NCI-H2227 treated with DMSO at 0.1 percent for 48 hours (cell line): ENCODE results near the gene LNPK.
"Not testable (repeated sequence)": the region's sequence is repeated elsewhere in the genome, so short reads cannot be mapped to it uniquely, and the experiment has no call there.

Source experiments
- DNase-seq: peaks from one replicate; lab custom pipeline; 2025; lab: John Stamatoyannopoulos, UW

LNPK gene

DNA sequence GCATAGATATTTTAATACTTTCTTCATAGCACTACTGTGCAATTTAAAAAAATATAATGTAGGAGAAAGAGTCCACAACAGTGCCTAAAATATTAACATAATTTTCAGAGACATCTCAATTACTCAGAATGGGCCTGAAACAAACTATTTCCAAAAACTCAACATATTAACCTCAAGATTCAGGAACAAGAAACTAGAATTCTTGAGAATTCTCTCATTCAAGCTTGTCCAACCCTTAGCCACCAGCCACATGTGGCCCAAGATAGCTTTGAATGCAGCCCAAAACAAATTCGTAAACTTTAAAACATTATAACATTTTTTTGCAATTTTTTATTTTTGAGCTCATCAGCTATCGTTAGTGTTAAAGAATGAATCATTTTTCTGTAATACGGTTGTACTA, 35.2 kb downstream of the LNPK start:
- no peak for DNase-seq

DNA sequence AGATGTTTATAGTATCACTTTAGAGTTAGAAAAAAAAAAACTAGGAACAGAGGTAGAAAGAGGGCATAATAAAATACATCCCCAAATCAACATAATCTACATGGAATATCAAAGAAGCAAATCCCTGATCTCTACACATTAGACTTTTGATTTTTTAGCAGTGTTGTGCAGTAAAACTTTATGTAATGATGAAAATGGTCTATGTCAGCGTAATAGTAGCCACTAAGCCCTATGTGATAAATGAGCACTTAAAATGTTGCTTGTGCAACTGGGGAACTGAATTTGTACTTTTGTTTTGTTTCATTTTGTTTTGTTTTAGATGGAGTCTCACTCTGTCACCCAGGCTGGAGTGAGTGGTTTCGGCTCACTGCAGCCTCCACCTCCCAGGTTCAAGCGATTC, 36.3 kb downstream of the LNPK start:
- no peak for DNase-seq

DNA sequence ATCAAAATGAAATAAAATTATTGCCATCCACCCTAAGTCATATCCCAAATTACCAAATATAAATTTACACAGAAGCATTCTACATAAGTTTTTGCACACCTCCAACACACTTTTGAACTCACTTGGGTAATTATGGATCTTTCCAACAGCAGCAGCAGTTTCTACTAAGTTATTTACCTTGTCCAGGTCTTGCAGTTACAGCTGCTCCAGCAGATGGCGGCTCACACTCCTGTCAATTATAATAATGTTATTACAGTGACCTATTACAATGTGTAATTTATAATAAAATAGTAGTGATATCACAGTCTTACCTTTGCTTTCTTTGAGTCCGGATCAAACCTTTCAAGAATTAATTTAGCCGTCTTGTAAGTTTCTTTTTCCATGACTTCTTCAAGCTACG, 37.9 kb downstream of the LNPK start:
- peak; percentile 3 for DNase-seq

DNA sequence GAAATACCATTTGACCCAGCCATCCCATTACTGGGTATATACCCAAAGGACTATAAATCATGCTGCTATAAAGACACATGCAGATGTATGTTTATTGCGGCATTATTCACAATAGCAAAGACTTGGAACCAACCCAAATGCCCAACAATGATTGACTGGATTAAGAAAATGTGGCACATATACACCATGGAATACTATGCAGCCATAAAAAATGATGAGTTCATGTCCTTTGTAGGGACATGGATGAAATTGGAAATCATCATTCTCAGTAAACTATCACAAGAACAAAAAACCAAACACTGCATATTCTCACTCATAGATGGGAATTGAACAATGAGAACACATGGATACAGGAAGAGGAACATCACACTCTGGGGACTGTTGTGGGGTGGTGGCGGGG, 38.9 kb downstream of the LNPK start:
- not testable (repeated sequence) for DNase-seq

DNA sequence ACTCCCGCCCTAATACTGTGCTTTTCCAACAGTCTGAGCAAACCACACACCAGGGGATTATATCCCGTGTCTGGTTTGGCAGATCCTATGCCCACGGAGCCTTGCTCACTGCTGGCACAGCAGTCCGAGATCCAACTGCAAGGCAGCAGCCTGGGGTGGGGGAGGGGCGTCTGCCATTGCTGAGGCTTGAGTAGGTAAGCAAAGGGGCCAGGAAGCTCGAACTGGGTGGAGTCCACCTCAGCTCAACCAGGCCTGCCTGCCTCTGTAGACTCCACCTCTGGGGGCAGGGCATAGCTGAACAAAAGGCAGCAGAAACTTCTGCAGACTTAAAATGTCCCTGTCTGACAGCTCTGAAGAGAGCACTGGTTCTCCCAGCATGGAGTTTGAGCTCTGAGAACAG, 44.2 kb downstream of the LNPK start:
- no peak for DNase-seq

DNA sequence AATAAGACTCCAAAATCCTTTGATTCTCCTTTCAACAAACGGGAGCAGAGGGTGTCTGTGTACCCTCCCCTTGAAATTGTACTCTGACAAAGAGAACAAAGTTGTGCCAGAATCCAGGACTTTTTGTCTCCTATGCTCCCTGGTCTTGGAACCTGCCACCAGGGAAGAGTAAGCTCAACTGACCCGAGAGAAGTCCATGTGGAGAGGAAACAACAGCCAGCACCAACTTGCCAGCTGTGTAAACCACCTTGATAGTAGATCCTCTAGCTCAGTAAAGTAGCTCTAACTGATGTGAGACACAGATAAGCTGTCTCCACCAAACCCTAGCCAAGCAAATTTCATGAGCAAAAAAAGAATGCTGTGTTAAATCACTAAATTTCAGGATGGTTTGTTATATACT, 46.9 kb downstream of the LNPK start:
- DNase-seq = no peak

DNA sequence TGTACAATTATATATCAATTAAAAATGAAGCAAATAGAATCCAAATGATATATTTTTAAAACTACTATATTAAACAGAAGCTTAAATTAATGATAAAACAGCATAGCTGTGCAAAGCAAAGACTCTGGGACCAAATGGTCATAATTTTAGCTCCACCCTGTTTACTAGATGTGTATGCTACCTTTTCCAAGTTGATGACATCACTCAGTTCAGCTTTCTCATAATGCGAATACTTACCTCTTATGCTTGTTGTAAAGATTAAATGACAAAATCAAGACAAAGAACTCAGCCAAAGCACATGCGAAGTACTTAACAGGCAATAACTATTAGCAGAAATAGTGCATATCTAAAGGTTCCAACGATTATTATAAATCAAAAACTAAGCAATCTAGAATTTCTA, 51.6 kb downstream of the LNPK start:
- no peak for DNase-seq

DNA sequence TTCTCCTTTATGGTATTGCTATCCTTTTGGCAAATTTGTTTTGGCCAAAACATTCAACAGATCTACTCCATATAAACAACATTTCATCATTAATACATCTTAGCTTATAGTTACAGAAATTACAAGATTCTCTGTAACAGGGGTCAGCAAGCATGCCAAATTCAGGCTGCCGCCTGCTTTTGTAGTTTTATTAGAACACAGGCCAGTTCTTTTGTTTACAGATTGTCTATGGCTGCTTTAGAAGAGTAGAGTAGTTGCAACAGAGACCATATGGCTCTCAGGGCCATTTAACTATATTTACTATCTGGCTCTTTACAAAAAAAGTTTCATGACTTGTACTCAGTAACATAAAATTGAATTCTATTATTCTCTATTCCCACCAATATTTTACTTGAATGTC, 53.9 kb downstream of the LNPK start:
- no peak for DNase-seq

DNA sequence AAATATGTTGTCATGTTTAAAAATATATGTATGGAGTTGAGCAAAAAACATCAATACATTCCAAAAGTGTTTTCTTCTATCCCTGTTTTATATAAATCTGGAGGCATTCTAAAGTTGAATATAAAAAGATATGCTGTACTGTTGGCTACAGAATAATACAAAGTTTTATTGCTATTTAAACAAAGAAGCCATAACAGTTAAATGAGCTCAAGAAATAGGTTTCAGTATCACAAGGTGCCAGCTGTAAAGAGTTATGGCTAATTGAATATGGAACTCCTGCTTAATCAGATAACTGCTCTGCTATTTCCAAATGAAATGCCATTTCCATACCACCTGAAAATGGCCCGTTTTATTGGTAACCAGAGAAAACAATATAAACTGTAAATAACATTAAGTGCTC, 55.0 kb downstream of the LNPK start:
- no peak for DNase-seq

DNA sequence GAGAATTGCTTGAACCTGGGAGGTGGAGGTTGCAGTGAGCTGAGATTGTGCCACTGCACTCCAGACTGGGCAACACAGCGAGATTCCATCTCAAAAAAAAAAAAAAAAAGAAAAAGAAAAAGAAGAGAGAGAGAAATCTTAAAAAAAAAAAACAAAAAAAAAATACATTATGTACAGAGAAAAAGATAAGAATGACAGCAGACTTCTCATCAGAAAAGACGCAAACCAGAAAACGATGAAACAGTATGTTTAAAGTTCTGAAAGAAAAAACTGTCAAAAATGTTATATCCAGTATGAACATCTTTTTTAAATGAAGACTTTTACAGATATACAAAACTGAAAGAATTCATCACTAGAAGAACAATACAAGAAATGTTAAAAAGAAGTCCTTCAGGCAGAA, 60.4 kb downstream of the LNPK start:
- DNase-seq = no peak

DNA sequence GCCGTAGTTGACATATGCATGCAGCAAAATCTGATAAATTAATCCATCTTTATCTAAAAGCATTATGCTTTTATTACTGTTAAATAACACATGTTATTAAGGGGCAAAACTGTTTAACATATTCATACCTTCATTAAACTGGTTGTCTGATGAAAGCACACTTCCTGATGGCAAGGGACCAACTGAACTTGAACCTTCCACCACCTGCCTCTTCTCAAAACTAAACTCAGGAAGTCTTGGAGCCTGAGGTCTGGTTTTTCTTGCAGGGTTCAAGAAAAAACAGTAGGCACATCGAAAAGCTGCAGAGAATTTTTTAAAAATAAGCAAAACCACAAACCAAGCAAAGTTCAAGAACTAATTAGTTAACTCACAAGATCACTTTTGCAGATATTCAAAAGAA, 64.9 kb downstream of the LNPK start:
- DNase-seq = no peak

DNA sequence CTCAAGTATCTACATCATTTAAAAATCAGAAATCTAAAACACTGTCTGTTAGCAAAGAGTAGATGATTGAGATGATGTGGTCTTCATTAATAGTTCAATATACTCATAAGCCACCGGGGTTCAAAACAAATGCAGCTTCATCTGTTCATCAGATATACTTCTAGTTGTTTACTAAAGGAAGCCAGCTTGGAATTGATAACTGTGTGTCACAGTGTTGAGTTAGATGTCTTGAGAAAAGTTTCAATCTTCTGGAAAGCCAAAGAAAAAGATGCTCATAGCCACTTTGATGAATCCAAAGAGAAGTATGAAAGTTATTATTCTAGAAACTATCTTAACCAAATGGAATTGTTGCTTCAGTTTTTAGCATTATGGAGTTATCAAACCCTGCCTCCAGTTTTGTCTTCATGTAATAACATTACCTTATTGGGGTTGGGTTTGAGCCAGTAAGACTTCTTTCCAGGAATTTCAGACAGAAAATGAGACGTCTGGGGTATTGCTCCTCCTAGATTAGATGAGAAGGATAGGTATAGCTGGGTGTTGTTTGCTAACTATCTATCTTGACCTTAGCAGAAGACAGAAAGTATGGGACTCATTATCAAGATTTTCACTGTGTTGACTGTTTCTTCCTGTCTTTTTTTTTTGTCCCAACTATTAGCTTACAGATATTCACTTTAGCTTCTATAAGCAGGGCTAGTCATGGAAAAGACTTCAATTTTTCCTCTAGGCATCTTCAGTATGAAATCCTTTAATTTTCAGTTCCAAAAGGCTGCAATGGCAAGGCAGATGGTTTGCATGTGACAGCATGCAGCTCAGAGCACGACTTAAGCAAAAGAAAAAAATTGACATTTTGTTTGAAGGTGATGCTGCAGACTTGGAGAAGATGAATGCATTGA, 66.5 kb downstream of the LNPK start:
- no peak for DNase-seq

DNA sequence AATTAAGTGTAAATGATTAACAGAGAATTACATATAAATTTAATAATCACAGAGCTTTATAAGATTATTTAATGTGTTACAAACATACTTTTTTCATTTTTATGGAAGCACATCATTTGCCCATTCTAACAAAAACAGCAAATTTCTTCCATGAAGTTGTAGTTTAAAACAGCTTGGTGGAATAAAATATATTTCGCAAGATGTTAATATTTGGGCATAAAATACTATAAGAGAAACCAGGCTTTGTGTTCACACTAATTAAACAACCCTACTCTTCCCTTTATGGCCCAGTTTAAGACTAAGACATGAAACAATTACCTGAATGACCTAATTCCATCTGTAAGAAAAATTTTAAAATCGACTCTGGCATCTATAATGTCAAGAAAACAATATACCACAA, 69.4 kb downstream of the LNPK start:
- DNase-seq = no peak

DNA sequence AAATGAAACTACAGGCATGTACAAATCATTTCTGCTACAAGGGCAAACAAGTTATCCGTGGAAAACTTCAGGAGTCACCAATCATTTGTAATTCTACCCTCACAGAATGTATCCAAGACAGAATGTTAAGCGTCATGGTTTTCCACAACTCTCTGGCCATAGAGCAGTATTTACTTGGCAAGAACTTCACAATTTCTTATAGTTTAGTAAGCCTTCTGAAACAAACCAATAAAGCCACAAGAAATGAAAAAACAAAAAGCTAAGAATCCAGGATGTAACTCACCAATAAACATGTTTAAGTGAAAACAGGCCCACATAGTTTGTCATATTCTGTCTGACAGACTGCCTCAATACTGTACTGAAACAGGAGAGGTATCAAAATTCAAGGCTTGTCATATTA, 70.3 kb downstream of the LNPK start:
- no peak for DNase-seq

DNA sequence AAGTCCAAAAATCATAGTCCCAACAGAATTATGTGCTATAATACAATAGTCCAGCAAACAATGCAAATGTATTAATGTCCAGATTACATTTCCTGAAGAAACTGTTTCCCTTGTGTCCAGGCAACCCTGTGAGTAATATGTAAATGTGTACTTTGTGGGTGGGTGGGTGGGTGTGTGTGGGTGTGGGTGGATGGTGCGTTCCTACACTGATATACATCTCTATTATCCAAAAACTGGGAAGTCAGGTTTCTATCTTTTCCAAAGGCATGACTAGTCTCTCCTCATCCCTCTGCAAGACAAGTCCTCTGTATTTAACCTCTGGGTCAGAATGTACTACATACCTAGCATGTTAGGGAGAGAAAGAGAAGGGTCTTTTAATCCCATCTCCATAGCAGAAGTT, 71.6 kb downstream of the LNPK start:
- no peak for DNase-seq

DNA sequence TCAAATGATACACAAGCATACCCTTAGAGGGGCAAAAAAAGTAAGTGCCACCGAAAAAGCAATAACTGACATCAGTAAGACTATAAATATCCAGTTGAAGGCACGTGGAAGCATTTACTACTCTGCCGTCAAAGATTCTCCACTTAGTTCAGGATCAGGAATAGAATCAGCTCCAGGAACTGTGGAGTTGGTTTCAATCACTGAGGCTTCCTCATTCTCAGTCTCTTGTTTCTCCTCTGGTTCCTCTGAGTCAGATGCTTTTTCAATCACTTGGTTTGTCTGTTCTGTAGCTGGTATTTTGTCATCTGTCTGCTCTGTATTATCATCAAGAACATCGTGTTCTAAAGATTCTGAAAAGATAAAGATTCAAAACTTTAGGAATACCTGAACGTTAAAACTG, 72.2 kb downstream of the LNPK start:
- no peak for DNase-seq

DNA sequence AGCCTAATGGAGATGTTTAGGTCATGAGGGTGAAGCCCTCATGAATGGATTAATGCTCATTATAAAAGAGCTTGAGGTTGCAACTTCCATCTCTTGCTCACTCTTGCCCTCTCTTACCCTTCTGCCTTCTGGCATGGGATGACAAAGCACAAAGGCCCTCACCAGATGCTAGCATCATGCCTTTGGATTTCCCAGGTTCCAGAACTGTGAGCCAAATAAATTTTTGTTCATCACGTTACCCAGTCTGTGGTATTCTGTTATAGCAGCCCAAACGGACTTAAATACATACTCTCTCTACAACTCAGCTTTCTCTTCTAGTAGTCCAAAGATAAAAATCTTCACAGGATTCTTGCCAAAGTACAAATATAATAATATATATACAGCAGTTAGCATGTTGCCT, 75.8 kb downstream of the LNPK start:
- no peak for DNase-seq

DNA sequence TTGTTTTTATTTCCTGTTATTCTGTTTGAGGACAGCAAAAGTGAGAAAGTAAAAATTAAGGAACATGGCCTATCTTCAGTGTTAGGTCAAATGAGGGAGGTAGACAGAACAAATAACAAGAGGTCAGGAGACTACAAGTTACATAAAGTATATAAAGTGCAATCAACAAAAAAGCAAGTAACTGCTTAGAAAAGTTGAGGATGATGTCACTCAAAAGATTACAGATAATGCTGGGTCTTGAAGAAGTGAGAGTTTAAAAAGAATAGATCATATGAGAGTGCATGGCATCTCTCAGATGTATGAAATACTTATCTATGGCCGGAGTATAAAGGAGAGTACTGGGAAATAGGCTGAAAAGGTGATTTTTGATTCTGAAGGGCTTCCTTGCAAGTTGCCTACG, 79.9 kb downstream of the LNPK start:
- no peak for DNase-seq

DNA sequence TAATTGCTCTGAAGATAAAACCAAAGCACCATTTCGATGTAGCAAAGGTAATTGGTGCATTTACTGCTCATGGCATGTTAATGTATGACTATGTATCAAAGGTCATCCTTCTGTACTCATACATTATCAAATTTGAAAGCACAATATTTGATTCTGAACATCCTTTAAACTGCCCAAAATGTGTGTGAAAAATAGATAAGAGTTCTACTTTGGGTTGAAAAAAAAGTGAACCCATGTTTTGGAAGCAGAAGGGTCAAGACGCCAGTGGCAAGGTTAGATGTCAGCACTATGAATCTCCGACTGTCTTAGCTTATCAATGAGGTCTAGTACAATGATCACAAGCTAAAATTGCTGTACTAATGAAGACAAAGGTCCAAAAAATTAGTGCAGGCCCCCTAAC, 83.1 kb downstream of the LNPK start:
- no peak for DNase-seq

DNA sequence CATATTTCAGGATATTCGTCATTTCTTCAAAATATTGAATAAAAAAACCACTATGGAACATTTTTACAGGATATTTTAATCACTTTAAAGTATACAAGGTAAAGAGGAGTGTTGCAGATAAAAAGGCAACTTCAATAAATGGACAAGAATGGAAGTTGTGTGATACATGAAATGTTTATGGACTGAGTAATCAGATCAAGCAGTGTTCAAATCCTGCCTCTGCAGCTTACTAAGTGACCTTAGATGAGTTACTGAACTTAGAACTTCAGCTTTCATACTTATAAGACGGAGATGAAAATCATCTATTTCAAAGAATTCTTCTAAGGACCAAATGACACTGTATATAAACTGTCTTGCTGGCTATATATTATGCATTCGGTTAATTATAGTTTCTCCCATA, 87.2 kb downstream of the LNPK start:
- no peak for DNase-seq

DNA sequence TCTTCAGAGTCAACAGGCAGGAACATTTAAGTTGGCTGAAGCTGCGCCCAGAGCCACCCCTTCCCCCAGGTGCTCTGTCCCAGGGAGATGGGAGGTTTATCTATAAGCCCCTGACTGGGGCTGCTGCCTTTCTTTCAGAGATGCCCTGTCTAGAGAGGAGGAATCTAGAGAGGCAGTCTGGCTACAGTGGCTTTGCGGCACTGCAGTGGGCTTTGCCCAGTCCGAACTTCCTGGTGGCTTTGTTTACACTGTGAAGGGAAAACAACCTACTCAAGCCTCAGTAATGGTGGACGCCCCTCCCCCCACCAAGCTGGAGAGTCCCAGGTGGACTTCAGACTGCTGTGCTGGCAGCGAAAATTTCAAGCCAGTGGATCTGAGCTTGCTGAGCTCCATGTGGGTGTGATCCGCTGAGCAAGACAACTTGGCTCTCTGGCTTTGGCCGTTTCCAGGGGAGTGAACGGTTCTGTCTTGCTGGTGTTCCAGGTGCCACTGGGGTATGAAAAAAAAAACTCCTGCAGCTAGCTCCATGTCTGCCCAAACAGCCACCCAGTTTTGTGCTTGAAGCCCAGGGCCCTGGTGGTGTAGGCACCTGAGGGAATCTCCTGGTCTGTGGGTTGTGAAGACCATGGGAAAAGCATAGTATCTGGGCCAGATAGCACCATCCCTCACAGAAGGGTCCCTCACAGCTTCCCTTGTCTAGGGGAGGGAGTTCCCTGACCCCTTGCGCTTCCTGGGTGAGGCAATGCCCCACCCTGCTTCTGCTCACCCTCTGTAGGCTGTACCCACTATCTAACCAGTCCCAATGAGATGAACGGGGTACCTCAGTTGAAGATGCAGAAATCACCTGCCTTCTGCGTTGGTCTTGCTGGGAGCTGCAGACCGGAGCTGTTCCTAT, 88.0 kb downstream of the LNPK start:
- DNase-seq = not testable (repeated sequence)

DNA sequence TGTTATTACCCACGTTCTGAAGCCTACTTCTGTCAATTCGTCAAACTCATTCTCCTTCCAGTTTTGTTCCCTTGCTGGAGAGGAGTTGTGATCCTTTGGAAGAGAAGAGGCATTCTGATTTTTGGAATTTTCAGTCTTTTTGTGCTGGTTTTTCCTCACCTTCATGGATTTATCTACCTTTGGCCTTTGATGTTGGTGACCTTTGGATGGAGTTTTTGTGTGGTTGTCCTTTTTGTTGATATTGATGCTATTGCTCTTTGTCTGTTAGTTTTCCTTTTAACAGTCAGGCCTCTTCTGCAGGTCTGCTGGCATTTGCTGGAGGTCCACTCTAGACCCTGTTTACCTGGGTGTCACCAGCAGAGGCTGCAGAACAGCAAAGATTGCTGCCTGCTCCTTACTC, 88.8 kb downstream of the LNPK start:
- DNase-seq = not testable (repeated sequence)

DNA sequence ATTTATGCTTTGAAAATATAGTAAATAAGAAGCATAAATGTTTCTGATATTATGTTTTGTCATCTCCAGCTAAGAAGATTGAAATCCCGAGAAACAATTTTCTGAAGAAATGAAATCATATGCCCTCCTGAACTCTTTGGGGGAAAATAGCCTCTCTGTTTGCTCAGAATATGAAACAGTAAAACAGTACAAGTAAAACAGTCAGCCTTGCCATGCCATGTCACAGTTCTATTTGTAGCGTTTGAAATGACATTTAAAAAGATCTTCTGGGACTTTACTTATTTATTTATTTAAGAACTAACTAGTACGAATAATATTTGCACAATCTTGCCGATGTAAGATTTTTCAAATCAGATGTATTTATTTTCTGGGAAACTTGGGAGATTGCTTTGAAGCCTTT, 98.0 kb downstream of the LNPK start:
- no peak for DNase-seq
